ENCODE measurements around the gene TTC9.

Gene TTC9

GRCh38 chr14:70723276-70723675, 81.6 kb downstream of the TTC9 start:
- ATAC-seq = no peak
- TF ChIP-seq TSHZ2 (CRISPR knock-in tag; IDR thresholded peaks at IDR 0.05) (no peak), SNAI2 (CRISPR knock-in tag; IDR thresholded peaks at IDR 0.05) (no peak), CREB5 (CRISPR knock-in tag; IDR thresholded peaks at IDR 0.05; ENCODE audit: low read depth) (no peak), GLIS3 (CRISPR knock-in tag; IDR thresholded peaks at IDR 0.05) (no peak), ZFP3 (CRISPR knock-in tag; IDR thresholded peaks at IDR 0.05) (no peak), ZNF70 (CRISPR knock-in tag; IDR thresholded peaks at IDR 0.05) (no peak), CSDC2 (CRISPR knock-in tag; IDR thresholded peaks at IDR 0.05) (no peak), RARB (CRISPR knock-in tag; IDR thresholded peaks at IDR 0.05) (no peak), ZFP30 (CRISPR knock-in tag; IDR thresholded peaks at IDR 0.05) (no peak), ARNTL (CRISPR knock-in tag; IDR thresholded peaks at IDR 0.05; ENCODE audit: borderline replicate concordance, low read depth) (no peak)

- ATAC-seq = no peak
- TF ChIP-seq TOX (CRISPR knock-in tag; IDR thresholded peaks at IDR 0.05; ENCODE audit: borderline replicate concordance) = no peak
- no peak for TF ChIP-seq PPARA (CRISPR knock-in tag; IDR thresholded peaks at IDR 0.05; ENCODE audit: borderline replicate concordance)
Measured at GRCh38 chr14:70724110-70724509, 82.4 kb downstream of the TTC9 start.

- no peak for TF ChIP-seq SNAI2 (CRISPR knock-in tag; IDR thresholded peaks at IDR 0.05)
- TF ChIP-seq BACH2 (CRISPR knock-in tag; IDR thresholded peaks at IDR 0.05; ENCODE audit: borderline replicate concordance) = no peak
- no peak for TF ChIP-seq ZFP3 (CRISPR knock-in tag; IDR thresholded peaks at IDR 0.05)
- TF ChIP-seq CREB5 (CRISPR knock-in tag; IDR thresholded peaks at IDR 0.05; ENCODE audit: low read depth) = no peak
- TF ChIP-seq RARB (CRISPR knock-in tag; IDR thresholded peaks at IDR 0.05) = no peak
- no peak for TF ChIP-seq GLIS3 (CRISPR knock-in tag; IDR thresholded peaks at IDR 0.05)
- TF ChIP-seq TOX (CRISPR knock-in tag; IDR thresholded peaks at IDR 0.05; ENCODE audit: borderline replicate concordance) = no peak
- no peak for TF ChIP-seq ISL1 (CRISPR knock-in tag; IDR thresholded peaks at IDR 0.05)
- no peak for TF ChIP-seq TCF4 (CRISPR knock-in tag; IDR thresholded peaks at IDR 0.05; ENCODE audit: borderline replicate concordance)
- no peak for TF ChIP-seq ZNF565 (CRISPR knock-in tag; conservative IDR thresholded peaks at IDR 0.05; ENCODE audit: low read depth)
- no peak for TF ChIP-seq ZNF8 (CRISPR knock-in tag; IDR thresholded peaks at IDR 0.05)
- no peak for ATAC-seq
Measured at GRCh38 chr14:70724944-70725343, 83.2 kb downstream of the TTC9 start.
